ENCODE data around the gene HYAL2.

DNA sequence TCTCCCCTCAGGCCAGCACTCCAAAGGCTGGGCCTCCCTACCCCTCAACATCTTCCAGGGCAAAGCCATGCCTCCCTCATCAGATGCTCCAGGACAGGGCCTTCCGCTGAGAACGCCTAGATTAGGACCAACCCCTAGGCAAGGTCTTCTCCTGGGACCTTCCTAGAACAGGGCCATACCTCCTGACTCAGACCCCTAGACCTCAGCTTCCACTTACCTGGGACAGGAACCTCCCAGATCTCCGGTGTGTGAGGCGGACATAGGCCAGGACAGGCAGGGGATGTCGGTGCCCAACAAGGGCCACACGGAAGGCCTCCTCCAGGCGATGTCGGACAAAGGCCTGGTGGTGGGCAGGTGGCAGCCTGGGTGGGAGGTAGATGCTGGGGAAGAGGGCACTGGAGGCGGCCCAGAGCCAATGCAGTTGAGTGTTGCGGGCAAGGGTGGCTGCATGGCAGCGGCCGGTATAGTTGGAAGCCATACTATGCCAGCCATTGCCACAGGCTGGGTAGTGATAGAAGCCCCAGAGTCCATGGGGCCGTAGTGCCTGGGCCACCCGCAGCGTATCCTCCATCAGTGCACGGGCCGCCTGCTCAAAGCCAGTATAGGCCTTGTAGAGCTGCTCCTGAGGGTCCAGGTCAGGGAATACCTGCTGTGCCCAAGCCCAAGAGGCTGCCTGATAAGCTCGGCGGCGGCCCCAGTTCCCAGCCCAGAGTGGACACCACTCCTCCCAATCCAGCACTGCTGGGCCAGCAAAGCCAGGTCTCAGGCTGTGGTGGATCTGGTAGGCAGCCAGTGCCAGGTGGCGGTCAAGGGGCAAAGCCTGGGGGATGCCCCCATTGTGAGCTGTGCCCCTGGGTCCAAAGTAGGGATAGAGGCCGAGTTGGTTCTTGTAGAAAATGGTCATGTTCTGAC, 27.8 kb downstream of the HYAL2 start:
- TF ChIP-seq ZNF274 (IDR thresholded peaks at IDR 0.05; ENCODE audit: low read depth, low read length) (no peak), SUZ12 (IDR thresholded peaks at IDR 0.05; ENCODE audit: extremely low read depth, insufficient read depth, insufficient read length) (no peak), YY1 (IDR thresholded peaks at IDR 0.05; ENCODE audit: insufficient read depth, insufficient read length) (no peak)
